Osteoblast (primary cell): ENCODE data around the gene CCSER2. TPM values are rescaled to one million over a fixed set of nuclear protein-coding genes. Genes with fewer than 3 reads are reported as not detected.
"Not testable (repeated sequence)": the region's sequence is repeated elsewhere in the genome, so short reads cannot be mapped to it uniquely, and the experiment has no call there.

ENCODE experiments used
- DNase-seq: peaks from one replicate; pipeline ENCODE4 v3.0.0; 2011; ENCODE audit warnings: low spot score, mixed read lengths; ENCODE audit not compliant: insufficient read length; ENCODE audit errors: missing footprints
- H2AFZ ChIP-seq: 2 replicates; pipeline ENCODE4 v1.6.0; 2011; ENCODE audit warnings: mild to moderate bottlenecking, low read length
- H3K27ac ChIP-seq: 2 replicates; pipeline ENCODE4 v1.5.1; 2011; ENCODE audit warnings: mild to moderate bottlenecking, low read depth, low read length, moderate library complexity
- H3K27me3 ChIP-seq: 2 replicates; pipeline ENCODE4 v1.6.0; 2012; ENCODE audit warnings: mild to moderate bottlenecking, control low read depth, inconsistent platforms, low read length, moderate library complexity; ENCODE audit not compliant: insufficient read depth
- H3K36me3 ChIP-seq: 2 replicates; pipeline ENCODE4 v1.5.1; 2011; ENCODE audit warnings: mild to moderate bottlenecking, low read length, control low read depth, moderate library complexity; ENCODE audit not compliant: insufficient read depth
- H3K4me1 ChIP-seq: 2 replicates; pipeline ENCODE4 v1.5.1; 2011; ENCODE audit warnings: mild to moderate bottlenecking, low read length, control low read depth, moderate library complexity; ENCODE audit not compliant: insufficient read depth
- H3K4me2 ChIP-seq: 2 replicates; pipeline ENCODE4 v1.6.0; 2011; ENCODE audit warnings: mild to moderate bottlenecking, low read length; ENCODE audit not compliant: insufficient read depth
- H3K4me3 ChIP-seq: fragments of 200-600 bp; sonication (generic); 3 replicates; pipeline ENCODE4 v1.5.1; 2012; ENCODE audit warnings: mild to moderate bottlenecking, low read length, inconsistent platforms; ENCODE audit not compliant: insufficient read depth
- H3K79me2 ChIP-seq: 2 replicates; pipeline ENCODE4 v1.6.0; 2012; ENCODE audit warnings: mild to moderate bottlenecking, low read length, control low read depth, inconsistent platforms; ENCODE audit not compliant: insufficient read depth
- H3K9me3 ChIP-seq: 2 replicates; pipeline ENCODE4 v1.5.1; 2011; ENCODE audit warnings: low read depth, low read length, control low read depth
- H4K20me1 ChIP-seq: 2 replicates; pipeline ENCODE4 v1.6.0; 2012; ENCODE audit warnings: mild to moderate bottlenecking, low read length, control low read depth; ENCODE audit not compliant: insufficient read depth
- CTCF ChIP-seq: IDR thresholded peaks from 2 replicates; pipeline ENCODE4 v1.5.1; 2011; ENCODE audit warnings: mild to moderate bottlenecking, low read depth, low read length, moderate library complexity; ENCODE audit errors: extremely low read depth
- total RNA-seq: library from RNA; depleted of rRNA; stranded (reverse); fragments of >200 nt; gene quantifications from 2 replicates; pipeline ENCODE4 v1.2.3, GENCODE V29; 2012

CCSER2 gene
- total RNA-seq, 1 donor: 58.3 TPM

GRCh38 chr10:84314275-84314674 lies 14.1 kb upstream of the CCSER2 start:
- TF ChIP-seq CTCF: no peak
- no peak for DNase-seq
- Histone ChIP-seq H3K4me3 (no peak overlapping the region), H3K4me1 (peaks cover 5% of the 10 kb centered on the region), H3K36me3 (no peaks in the 10 kb centered on the region), H4K20me1 (no peaks in the 10 kb centered on the region), H3K27me3 (no peaks in the 10 kb centered on the region), H2AFZ (no peak overlapping the region), H3K79me2 (no peaks in the 10 kb centered on the region), H3K27ac (no peak overlapping the region), H3K4me2 (no peak overlapping the region), H3K9me3 (no peaks in the 10 kb centered on the region)

GRCh38 chr10:84317174-84317573 lies 11.2 kb upstream of the CCSER2 start:
- no peaks in the 10 kb centered on the region for H3K36me3 ChIP-seq
- H3K4me3 ChIP-seq: no peak overlapping the region
- H3K79me2 ChIP-seq: no peaks in the 10 kb centered on the region
- DNase-seq: no peak
- no peak overlapping the region for H3K27ac ChIP-seq
- H3K9me3 ChIP-seq: no peaks in the 10 kb centered on the region
- TF ChIP-seq CTCF: no peak
- H3K27me3 ChIP-seq: no peaks in the 10 kb centered on the region
- no peak overlapping the region for H2AFZ ChIP-seq
- no peaks in the 10 kb centered on the region for H3K4me1 ChIP-seq
- no peak overlapping the region for H3K4me2 ChIP-seq
- no peaks in the 10 kb centered on the region for H4K20me1 ChIP-seq

- H3K4me3 ChIP-seq: no peak overlapping the region
- H3K9me3 ChIP-seq: no peaks in the 10 kb centered on the region
- H2AFZ ChIP-seq: no peak overlapping the region
- H3K4me2 ChIP-seq: no peak overlapping the region
- DNase-seq: no peak
- H3K79me2 ChIP-seq: no peaks in the 10 kb centered on the region
- H3K36me3 ChIP-seq: no peaks in the 10 kb centered on the region
- H3K4me1 ChIP-seq: no peaks in the 10 kb centered on the region
- no peak overlapping the region for H3K27ac ChIP-seq
- no peaks in the 10 kb centered on the region for H3K27me3 ChIP-seq
- TF ChIP-seq CTCF: no peak
- H4K20me1 ChIP-seq: no peaks in the 10 kb centered on the region
Observed at GRCh38 chr10:84321902-84322301, 6.5 kb upstream of the CCSER2 start.

- not testable (repeated sequence) for H3K4me2 ChIP-seq, H3K4me3 ChIP-seq, H3K27ac ChIP-seq, H3K9me3 ChIP-seq, DNase-seq, H3K4me1 ChIP-seq, H4K20me1 ChIP-seq, H2AFZ ChIP-seq, H3K36me3 ChIP-seq, H3K79me2 ChIP-seq, H3K27me3 ChIP-seq
Observed at GRCh38 chr10:84323566-84323965, 4.8 kb upstream of the CCSER2 start.

GRCh38 chr10:84326995-84327394 lies 1.4 kb upstream of the CCSER2 start:
- H3K4me2 ChIP-seq, H3K4me1 ChIP-seq, H3K4me3 ChIP-seq, DNase-seq, H3K27ac ChIP-seq, H3K36me3 ChIP-seq, H2AFZ ChIP-seq, H3K27me3 ChIP-seq, H3K9me3 ChIP-seq: not testable (repeated sequence)
- Histone ChIP-seq H4K20me1 (peaks cover 19% of the 10 kb centered on the region), H3K79me2 (peaks cover 35% of the 10 kb centered on the region)
